HG03469 (cell line): ENCODE data around the gene PRR36.

Experiments
- ATAC-seq: cut with Tn5 transposase; IDR thresholded peaks from one replicate; pipeline ENCODE4 v1.9.1; 2021; ENCODE audit warnings: mild to moderate bottlenecking, moderate library complexity, moderate number of reproducible peaks; ENCODE audit not compliant: unreplicated experiment

PRR36 gene

GRCh38 chr19:7913652-7914051 is 39.5 kb upstream of the PRR36 start:
- ATAC-seq = no peak

GRCh38 chr19:7912697-7913564 is 38.7 kb upstream of the PRR36 start:
- no peak for ATAC-seq

DNA sequence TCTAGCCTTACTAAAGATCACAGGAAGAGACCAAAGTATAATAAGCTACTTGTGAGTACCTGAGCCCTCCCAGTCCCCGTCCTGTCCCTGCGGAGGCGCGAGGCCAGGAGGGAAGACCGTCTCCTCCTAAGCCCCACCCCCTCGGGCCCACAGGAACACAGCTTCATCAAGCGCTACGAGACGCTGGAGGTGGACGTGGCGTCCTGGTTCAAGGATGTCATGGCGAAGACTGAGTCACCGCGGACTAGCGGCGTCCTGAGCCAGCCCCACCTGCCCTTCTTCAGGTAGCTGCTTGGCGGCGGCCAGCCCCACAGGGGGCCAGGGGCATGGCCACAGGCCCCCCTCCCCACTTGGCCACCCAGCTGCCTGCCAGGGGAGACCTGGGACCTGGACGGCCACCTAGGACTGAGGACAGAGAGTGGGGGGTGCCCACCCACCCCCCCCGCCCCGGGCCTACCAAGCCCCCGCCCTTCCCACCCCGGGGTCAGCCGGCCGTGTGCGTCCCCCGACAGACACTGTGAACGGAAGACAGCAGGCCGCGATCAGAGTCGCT is 38.0 kb upstream of the PRR36 start:
- ATAC-seq = no peak

GRCh38 chr19:7911508-7912143 is 37.4 kb upstream of the PRR36 start:
- no peak for ATAC-seq

- no peak for ATAC-seq
Observed at GRCh38 chr19:7910321-7911161, 36.4 kb upstream of the PRR36 start.

DNA sequence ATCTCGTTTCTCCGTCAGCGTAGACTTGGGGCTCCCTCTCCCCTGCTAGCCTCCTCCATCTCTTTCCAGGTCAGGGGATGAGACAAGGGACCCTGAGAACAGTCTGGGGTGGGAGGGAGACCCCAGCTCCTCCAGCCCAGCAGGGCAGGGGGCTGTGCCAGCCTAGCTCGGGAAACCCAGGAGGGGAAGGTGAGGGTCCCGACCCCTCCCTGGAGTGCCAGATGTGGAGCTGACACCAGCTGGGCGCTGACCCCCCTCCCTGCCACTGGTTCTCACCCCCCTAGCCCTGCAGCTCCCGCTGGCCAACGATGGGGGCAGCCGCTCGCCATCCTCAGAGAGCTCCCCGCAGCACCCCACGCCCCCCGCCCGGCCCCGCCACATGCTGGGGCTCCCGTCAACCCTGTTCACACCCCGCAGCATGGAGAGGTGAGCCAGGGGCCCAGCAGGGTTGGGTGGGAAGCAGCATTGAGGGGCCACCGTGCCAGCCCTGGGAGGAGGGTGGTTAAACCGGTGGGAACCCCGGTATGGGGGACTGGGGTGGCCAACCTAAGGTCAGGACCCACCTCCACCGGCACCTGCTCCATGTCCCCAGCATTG is 35.4 kb upstream of the PRR36 start:
- ATAC-seq = no peak

GRCh38 chr19:7908742-7909461 is 34.7 kb upstream of the PRR36 start:
- no peak for ATAC-seq

DNA sequence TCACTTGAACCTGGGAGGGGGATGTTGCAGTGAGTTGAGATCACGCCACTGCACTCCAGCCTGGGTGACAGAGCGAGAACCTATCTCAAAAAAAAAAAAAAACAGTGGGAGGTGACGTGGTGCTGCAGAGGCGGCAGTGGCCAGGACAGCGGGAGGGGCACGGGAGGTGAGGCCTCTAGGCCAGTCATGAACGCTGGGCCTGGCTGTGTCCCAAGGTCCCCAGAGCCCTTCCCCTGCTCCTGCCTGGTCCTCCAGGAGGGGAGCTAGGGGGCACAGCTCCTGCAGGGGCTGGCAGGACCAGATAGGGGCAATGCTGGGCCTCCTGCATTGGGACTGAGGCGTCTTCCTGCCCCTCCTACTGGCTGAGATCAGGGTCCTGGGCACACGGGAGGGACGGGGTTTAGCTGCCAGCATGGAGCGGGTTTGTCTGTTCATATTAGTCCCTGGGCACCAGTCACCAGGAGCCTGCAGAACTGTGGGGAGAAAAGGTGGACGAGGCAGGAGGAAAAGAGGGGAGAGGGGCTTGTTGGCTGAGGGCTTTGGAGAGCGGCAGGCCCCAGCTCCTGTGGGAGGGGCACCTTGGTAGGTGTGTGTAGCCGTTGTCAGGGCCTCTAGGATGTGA is 34.0 kb upstream of the PRR36 start:
- ATAC-seq = no peak

GRCh38 chr19:7907544-7907943 is 33.4 kb upstream of the PRR36 start:
- ATAC-seq = no peak

GRCh38 chr19:7907122-7907521 is 32.9 kb upstream of the PRR36 start:
- no peak for ATAC-seq

DNA sequence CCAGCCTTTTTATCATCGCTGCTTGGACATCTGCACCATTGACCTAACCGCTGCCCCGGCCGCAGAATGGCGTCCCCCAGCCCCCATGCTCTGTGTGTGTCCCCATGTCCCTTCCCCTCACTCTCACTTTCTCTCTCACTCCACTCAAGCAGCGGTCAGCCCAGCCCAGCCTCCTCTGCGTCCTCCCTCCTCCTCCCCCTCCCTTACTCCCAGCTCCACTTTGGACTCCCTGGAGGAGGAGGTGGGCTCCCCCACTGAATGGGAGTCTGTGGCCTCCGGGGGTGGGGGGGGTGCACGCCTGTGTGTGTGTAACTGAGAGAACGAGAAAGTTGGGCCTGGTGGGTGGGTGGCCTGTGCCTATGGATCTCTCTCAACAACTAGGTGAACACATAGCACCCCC is 31.7 kb upstream of the PRR36 start:
- ATAC-seq = no peak

GRCh38 chr19:7905268-7905667 is 31.1 kb upstream of the PRR36 start:
- ATAC-seq = no peak

DNA sequence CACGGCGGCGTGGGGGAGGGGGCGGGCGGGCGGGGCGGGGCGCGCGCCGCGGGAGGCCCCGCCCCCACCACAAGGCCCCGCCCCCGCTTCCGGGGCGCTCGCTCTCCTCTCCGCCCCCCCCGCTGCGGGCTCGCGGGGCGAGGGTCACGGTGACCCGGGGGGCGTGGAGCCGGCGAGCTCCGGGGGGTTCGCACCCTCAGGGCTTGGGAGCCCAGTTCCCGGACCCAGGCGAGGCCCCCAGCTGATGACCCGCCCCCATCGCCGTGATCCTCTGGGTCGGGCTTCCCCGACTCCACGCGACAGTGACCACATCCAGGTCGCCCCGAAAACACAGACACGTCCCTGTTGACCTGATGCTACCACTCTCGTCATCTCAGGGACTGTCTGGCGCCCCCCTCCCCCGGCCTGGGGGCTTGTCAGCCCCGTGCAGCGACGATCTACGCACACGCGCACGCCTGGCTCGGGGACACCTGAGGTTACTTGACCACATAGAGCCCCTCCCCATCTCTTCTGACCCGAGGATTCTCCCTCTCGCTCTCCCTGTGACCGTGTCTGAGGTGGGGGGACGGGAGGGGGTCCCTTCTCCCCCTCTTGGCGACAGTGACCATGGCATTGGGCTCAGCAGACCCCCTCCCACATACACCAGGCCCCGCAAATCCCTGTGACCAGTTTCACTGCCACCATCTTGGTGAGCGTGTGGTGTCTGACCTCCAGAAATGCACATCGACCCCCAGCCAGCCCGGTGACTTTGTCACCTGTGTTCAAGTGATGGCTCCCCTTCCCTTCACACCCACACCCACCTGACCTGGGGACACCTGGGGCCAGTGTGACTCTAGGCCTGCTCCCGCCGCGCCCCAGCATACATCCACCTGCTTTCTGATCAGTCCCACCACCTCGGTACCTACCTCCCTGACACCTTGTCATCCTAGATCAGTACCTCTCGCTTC is 30.2 kb upstream of the PRR36 start:
- peak; percentile 9 for ATAC-seq

DNA sequence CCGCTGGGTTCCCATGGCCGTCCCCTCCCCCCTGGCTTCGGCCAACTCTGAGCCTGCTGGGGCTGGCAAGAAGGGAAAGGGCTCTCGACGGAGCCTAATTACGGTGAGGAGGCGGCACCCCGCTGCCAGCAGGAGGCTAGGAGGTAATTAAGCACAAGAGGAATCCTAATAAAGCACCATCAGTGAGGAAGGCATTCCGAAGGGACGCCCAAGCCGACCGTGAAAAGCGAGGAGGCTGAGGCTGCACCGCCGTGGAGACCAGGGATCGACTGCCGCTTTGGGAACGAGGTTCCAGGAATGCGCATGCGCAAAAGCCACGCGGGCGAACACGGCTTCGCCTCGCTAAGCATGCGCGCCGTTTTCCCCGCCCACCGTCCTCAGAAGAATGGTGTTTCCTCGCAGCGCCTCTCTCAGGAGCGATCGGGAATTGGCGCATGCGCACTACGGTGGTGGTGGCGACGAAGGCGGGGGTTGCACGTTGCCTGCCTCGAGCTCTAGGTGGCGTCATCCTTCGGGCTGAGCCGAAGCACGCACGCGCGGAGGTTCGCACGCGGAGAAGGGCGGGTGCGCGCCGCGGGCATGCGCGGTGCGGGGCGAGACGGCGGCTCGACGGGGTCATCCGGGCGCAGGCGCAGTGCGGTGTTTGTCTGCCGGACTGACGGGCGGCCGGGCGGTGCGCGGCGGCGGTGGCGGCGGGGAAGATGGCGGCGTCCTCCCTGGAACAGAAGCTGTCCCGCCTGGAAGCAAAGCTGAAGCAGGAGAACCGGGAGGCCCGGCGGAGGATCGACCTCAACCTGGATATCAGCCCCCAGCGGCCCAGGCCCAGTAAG is 29.3 kb upstream of the PRR36 start, which contains the start of gene MAP2K7:
TSS of gene MAP2K7 (plus strand) at position 634 of the 830 bp plus-strand sequence. CDS start at position 702, 68 bp downstream.
- ATAC-seq = peak; percentile 76

- ATAC-seq = no peak
Observed at GRCh38 chr19:7902796-7903243, 28.6 kb upstream of the PRR36 start.

DNA sequence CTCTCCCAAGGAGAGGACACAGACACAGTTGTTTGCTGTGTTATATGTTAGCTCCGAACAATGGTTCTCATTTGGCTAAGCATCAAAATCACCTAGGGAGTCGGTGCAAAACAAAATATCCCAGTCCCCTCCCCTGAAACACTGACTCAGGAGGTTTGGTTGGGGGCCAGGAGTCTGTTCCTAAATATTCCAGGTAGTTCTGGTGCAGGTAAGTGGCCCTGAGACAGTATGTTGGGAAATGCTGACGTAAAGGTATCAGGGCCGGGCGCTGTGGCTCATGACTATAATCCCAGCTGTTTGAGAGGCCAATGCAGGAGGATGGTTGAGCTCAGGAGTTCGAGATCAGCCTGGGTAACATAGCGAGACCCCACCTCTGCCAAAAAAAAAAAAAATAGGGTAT is 27.1 kb upstream of the PRR36 start:
- no peak for ATAC-seq

DNA sequence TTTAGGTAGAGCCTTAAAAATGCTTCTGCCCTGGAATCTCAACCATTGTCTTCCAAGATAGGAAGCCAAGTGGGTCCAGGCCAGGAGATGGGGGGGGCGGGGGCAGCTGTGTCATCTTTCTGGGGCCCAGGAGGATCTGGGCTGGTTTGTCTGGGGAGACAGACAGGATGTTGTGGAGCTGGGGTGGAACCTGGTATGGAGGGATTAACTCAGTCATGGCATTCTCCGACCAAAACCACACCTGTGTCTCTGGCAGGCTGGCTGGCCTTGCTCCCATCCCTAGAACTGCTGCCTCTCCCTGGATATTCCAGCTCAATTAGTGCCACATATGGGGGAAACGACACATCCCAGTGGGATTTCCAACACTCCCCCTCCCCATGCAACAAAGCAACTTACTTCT is 26.7 kb upstream of the PRR36 start:
- ATAC-seq = no peak
